RKO (cell line): Measurements from ENCODE around the gene PTCSC3.

Experiments used
- DNase-seq: peaks from one replicate; pipeline ENCODE4 v3.0.0-alpha.2; 2016; ENCODE audit warnings: low spot score

The PTCSC3 gene

GRCh38 chr14:36176524-36176923, at the start of gene PTCSC3:
Gene PTCSC3 (minus strand): TSS chr14:36176722.
- no peak for DNase-seq

DNA sequence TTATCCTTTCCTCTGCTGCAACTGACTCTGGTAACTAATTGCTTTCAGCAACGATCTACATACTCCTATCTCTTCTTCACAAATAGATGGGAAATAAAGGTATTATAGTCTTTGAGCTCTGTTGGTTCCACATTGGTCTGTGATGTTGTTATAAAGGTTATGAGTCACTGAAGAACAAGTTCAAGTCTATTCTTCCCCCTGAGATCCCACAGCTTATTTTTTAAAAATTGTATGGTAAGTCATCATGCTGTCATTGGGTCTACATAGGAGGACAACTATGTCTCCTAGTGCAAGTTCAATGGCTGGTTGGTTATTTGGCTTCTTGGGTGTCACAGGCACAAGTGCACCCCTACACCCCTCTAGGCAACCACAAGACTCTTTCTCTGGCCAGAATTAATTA, 49.6 kb upstream of the PTCSC3 start:
- no peak for DNase-seq

DNA sequence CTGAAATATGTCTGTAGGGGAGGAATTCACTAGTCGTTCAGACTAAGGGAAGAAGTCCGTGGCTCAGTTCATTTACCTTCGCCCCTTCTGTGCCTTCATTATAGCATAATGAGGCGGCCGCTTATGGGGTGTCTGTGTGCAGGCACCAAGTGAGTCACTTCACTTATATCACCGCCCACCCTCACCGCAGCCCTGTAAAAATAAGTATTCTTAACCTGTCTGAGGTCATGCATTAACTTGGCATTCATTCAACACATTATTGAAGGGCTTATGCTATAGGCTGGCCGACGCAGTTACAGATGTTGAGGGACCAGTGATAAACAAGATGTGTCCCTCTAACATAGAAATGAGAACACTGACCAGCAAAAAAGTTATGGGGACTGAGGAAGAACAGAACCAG, 47.7 kb upstream of the PTCSC3 start:
- peak; percentile 8 for DNase-seq

GRCh38 chr14:36223558-36223957, 47.0 kb upstream of the PTCSC3 start:
- DNase-seq = no peak

- no peak for DNase-seq
These were observed 46.5 kb upstream of the PTCSC3 start for GRCh38 chr14:36222952-36223468.

DNA sequence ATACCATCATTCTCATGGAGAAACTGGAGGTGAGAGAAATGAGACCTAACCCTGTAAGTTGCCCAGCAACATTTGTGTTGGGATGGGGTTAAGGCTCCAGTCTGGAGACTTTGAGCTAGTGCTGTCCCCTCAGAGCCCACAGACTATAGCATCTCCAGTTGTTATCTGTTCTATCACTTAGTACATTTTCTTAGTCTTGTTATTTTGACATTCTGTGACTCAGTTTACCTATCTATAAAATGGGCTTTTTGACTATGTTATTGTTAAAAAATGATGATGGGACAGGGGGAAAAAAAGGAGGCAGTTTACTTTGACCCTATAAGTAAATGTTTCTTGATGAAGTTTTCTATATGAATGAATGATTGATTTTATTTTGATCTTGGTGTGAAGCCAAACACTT, 45.8 kb upstream of the PTCSC3 start:
- no peak for DNase-seq

- no peak for DNase-seq
These were observed 44.6 kb upstream of the PTCSC3 start for GRCh38 chr14:36221112-36221511.

GRCh38 chr14:36217732-36218131, 41.2 kb upstream of the PTCSC3 start:
- DNase-seq = no peak

DNA sequence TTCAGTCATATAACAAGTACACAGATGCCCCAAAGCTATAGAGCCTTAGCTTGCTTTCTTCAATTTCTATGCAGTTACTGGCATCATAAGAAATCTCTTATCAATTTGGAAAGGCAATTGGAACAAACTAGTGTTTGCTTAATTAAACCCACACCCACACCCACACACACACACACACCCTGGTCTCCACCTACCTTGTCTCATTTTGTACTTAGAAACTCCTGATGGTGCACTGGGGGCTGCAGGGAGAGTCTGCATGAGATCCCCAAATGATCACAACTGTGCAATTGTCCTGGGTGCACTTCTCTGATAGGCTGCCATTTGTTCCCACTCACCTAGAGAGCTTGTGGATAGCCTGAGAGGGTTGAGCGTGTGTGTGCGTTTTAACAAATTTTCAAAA, 40.5 kb upstream of the PTCSC3 start:
- no peak for DNase-seq

GRCh38 chr14:36215217-36215598, 38.7 kb upstream of the PTCSC3 start:
- no peak for DNase-seq

DNA sequence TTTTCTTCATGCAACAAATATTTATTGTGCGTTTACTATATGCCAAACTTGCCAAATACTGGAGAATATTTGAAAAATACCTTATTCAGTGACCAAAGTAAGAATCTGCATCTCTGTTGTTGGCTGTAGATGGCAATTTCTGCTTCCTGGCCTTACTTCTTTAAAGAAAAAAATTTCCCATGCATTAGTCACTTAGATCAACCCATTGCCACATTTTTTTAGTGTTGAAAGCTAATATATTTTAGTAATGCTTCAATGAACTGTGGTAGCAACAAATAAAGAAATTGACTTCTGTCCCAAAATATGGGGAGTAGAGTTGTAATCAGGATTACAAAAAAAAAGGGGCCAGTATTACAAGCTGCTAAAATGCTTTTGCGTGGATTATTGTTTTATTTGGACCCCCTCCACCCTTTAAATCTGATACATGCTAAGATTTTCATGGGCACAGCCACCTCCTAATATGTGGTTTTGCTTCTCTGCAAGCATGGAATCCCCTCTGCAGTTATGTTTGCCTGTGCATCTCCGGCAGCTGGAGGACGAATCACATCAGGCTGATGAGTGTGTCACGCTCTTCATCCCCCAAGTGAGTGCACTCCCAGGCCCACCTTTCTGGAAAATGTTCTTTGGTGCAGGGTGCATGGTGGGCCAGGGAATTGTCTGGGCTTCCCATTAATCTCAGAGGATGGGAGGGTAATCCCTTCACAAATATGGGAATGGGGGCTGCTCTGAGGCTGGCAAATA, 38.1 kb upstream of the PTCSC3 start:
- DNase-seq = no peak

- DNase-seq = no peak
These were observed 36.5 kb upstream of the PTCSC3 start for GRCh38 chr14:36212987-36213386.

- DNase-seq = no peak
These were observed 36.1 kb upstream of the PTCSC3 start for GRCh38 chr14:36212577-36212976.

DNA sequence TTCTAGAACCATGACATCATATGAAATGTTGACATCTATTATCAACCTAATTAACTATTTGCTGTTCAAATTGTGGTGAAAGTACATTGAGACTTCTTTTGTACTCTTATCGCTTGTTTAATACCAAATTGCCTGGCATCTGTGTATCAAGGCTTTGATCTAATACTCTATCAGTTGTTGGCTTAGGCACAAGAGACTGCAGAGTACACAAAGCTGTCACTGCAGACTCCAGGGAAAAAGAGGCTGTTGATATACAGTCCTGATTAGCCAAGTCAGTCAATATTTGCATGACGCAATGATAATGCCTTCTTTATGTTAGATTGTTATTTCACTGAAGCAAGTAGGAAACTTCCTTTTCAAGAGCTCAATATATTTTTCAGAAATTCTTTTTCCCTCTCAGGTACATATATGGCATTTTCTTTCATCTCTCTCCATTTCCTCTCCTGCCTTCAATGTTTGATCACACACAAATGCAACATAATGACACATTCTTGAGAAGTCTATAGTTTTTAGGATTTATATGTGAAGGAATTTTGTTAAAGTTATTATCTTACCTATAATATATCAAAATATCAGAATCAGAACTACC, 32.3 kb upstream of the PTCSC3 start:
- DNase-seq = no peak

- DNase-seq = peak; percentile 43
These were observed 31.0 kb upstream of the PTCSC3 start for GRCh38 chr14:36207500-36207899.

- DNase-seq = no peak
These were observed 28.0 kb upstream of the PTCSC3 start for GRCh38 chr14:36204461-36205073.

- DNase-seq = no peak
These were observed 21.9 kb upstream of the PTCSC3 start for GRCh38 chr14:36198378-36198777.

DNA sequence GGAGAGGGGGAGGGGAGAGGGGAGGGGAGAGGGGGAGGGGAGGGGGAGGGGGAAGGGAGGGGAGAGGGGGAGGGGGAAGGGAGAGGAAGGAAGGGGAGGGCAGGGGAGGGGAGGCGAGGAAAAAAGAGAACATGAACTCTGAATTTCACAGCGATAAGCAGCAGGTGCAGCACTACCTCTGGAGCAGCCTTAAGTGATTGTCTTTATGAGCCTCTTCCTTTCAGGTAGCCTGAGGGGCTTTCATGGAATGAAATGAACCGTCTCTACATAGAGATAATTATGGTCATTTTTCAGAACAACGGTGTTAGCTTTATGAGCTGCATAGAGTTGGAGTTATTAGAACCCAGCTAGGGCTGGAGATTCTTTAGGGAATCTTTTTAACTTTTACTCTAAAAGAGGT, 18.1 kb upstream of the PTCSC3 start:
- DNase-seq = no peak

DNA sequence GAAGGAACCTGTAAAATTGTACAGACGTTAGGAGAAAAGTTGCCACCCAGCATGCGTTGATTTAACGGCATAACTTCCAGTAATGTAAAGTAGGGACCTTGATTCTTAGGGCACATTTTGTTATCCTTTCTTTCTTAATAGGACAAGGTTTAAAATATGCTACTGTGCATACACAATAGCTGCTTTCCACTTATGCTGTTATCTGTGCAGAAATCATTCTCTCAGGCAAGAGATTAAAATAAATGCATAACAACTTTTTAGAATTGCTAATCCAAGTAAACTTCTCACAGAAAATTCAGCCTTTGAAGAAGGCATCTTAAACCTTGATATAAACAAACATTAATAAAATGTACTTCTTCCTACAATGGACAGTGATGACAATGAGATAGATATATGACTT, 16.0 kb upstream of the PTCSC3 start:
- no peak for DNase-seq

- DNase-seq = no peak
These were observed 6.9 kb upstream of the PTCSC3 start for GRCh38 chr14:36183402-36183801.

- DNase-seq = no peak
These were observed 4.9 kb upstream of the PTCSC3 start for GRCh38 chr14:36181417-36181816.

DNA sequence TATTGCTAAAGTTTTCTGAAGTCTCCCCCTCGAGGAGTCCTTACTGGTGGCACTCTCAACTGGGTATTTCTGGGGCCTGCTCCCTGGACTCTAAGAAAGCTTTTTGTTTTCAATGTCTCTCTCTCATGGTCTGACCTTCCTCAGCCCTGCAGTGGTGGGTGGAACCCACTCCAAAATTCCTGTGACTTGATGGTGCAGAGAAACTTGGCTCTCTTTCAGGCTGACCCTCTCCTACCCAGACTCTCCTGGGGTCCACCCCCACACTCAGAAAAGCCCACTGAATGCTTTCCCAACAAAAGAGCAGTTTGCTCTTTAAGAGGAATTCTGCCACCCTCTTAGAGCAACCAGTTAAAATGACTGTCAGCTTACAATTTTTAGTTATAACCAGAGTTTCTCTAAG, 967 bp upstream of the PTCSC3 start:
- no peak for DNase-seq

- no peak for DNase-seq
These were observed 1.6 kb downstream of the PTCSC3 start for GRCh38 chr14:36174767-36175424.
